GM06990 (cell line): ENCODE data around the gene RMND5A.

Source experiments
- DNase-seq: peaks from one replicate; pipeline ENCODE4 v3.0.0-alpha.2; 2011; ENCODE audit not compliant: insufficient read length; ENCODE audit errors: extremely low read depth
- H3K27me3 ChIP-seq: replicated peaks from 2 replicates; pipeline ENCODE4 v1.6.0; 2011; ENCODE audit warnings: low read length; ENCODE audit not compliant: control insufficient read depth, insufficient read depth
- H3K36me3 ChIP-seq: 2 replicates; pipeline ENCODE4 v1.5.1; 2011; ENCODE audit warnings: low read length; ENCODE audit not compliant: control insufficient read depth, insufficient read depth
- H3K4me3 ChIP-seq: replicated peaks from 2 replicates; pipeline ENCODE4 v1.5.1; 2011; ENCODE audit warnings: low read depth, mild to moderate bottlenecking, control low read depth, low read length
- TF ChIP-seq, protein P1 (sequence below): IDR thresholded peaks from 2 replicates; pipeline ENCODE4 v1.5.1; 2011; ENCODE audit warnings: low read length, control low read depth, mild to moderate bottlenecking, inconsistent platforms; ENCODE audit not compliant: insufficient read depth, poor library complexity, severe bottlenecking

Gene RMND5A

DNA sequence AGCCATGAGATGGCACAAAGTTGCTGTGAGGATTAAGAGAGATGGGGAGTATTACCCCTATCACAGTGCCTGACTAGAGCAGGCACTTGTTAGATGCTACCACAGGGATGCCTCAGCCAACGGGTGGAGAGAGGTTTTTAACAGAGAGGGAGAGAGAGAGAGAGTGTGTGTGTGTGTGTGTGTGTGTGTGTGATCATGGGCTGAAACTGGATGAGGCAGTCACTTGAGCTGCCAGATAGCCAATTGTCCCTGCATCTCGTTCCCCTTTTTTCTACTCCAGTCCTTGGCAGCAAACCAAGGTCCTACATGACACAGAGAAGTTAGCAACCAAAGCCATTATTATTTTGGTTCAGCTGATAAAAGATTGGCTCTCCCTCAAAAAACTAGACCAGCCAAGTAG is 67.6 kb downstream of the RMND5A start:
- no peak for DNase-seq
- TF ChIP-seq, protein P1, sequence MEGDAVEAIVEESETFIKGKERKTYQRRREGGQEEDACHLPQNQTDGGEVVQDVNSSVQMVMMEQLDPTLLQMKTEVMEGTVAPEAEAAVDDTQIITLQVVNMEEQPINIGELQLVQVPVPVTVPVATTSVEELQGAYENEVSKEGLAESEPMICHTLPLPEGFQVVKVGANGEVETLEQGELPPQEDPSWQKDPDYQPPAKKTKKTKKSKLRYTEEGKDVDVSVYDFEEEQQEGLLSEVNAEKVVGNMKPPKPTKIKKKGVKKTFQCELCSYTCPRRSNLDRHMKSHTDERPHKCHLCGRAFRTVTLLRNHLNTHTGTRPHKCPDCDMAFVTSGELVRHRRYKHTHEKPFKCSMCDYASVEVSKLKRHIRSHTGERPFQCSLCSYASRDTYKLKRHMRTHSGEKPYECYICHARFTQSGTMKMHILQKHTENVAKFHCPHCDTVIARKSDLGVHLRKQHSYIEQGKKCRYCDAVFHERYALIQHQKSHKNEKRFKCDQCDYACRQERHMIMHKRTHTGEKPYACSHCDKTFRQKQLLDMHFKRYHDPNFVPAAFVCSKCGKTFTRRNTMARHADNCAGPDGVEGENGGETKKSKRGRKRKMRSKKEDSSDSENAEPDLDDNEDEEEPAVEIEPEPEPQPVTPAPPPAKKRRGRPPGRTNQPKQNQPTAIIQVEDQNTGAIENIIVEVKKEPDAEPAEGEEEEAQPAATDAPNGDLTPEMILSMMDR, result no peak
- H3K27me3 ChIP-seq, result no peaks in the 10 kb centered on the region; the same call in 1 of the 2 replicates
- no peak overlapping the region for H3K4me3 ChIP-seq
- H3K36me3 ChIP-seq, result no peaks in the 10 kb centered on the region

DNA sequence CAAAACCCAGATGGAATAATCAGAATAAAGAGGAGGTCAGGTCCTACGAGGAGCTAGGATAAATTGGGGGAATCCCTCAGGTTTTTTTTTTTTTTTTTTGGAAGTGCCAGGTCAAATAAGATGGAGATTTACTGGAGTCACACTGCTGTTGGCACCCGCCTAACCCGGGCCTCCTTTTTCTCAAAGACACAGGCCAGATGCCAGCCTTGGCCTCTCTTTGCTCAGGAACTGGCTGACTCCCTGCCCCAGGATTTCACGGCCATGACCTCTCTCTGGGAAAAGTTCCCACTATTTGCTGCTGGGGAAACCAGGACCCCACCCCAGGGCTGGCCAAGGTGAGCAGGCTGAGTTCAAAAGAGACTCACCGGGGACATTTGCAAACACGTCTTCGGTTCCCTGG is 68.1 kb downstream of the RMND5A start:
- Histone ChIP-seq H3K4me3 (no peak overlapping the region), H3K27me3 (no peaks in the 10 kb centered on the region; the same call in 1 of the 2 replicates), H3K36me3 (no peaks in the 10 kb centered on the region)
- DNase-seq, result no peak
- TF ChIP-seq, protein P1, result no peak

DNA sequence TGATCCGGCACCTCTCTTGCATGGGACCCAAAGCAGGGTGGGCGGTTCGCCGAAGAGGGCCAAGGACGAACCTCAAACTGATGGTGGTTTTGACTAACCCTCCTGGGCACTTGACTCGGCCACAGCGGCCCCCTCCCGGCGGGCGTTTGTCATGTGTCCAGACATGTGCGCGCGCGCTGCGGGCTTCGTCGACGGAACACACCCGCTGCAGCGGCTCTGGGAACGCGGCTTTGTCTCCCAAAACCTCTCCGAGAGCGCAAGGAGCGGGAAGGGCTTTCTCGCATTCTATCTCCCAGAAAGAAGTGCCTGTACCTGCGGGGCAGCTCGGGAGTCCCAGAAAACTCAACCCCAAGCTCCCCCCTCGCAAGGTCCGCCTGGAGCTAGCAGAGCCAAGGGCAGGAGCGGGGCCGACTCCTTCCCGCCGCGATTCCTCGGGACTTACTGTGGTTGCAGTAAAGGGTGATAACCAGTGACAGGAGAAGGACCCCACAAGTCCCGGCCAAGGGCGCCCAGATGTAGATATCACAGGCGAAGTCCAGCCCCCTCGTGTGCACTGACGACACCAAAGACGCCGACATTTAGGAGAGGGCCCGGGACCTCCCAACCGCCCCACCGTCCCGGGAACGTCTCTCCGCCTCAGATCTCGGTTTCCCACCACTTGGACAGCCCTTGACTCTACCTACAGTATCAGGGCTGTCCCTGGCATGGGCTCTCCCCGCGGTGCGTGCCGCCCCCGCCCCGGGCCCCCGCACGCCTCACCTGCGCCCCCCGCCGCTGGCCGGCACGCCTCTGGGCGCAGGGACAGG is 69.0 kb downstream of the RMND5A start:
- TF ChIP-seq, protein P1, result no peak
- H3K36me3 ChIP-seq, result no peaks in the 10 kb centered on the region
- no peaks in the 10 kb centered on the region; the same call in 1 of the 2 replicates for H3K27me3 ChIP-seq
- H3K4me3 ChIP-seq, result no peak overlapping the region
- DNase-seq, result no peak

DNA sequence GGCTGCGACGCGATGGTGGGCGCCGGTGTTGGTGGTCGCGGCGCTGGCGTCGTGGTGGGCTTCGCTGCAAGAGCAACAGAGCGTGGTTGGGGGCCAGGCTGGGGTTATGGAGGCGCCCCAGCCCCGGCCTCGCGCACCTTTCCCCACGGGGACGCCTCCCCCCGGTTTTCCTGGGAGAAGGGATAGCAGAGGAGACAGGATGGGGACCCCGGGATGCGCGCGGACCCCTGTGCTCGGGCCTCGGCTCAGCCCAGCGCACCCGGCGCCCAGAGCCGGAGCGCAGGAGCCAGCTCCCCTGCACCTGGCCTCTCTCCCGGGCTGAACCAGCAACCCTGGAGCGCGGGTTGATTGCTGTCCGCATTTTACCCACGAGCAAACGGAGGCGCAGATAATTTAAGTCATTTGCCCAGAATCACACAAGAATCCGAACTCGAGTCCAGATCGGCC is 69.6 kb downstream of the RMND5A start:
- Histone ChIP-seq H3K27me3 (no peaks in the 10 kb centered on the region; the same call in 1 of the 2 replicates), H3K36me3 (no peaks in the 10 kb centered on the region), H3K4me3 (no peak overlapping the region)
- no peak for DNase-seq
- TF ChIP-seq, protein P1, result no peak

DNA sequence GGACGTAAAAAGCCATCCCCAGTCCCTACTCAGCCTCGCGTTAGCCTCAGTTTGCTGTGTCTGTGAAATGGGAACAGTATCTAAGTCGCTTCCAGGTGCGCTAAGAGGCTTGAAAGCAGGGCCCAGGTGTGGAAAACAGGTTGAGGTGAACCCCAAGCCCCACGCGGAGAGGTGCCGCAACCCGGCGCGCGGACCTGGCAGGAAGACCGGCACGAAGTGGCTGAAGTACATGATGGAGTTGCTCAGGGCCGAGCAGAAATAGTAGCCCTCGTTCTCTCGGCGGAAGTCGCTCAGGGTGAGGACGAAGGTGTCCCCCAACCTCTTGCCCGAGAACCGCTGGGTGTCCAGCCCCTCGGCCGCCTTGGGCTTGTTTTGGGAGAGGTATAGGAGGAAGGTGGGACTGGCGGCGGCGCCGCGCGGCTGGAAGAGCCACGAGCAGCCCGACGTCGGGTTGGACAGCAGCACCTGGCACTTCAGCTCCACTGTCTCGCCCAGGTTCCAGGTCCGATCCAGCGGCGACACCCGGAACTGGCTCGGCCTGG is 70.1 kb downstream of the RMND5A start:
- Histone ChIP-seq H3K4me3 (no peak overlapping the region), H3K36me3 (no peaks in the 10 kb centered on the region), H3K27me3 (no peaks in the 10 kb centered on the region; the same call in 1 of the 2 replicates)
- TF ChIP-seq, protein P1, result no peak
- peak; percentile 18 for DNase-seq
